ENCODE data around the gene DSPP. TPM values are rescaled to one million over a fixed set of nuclear protein-coding genes. Genes with fewer than 3 reads are reported as not detected.

The DSPP gene
- total and polyA plus RNA-seq, 2 of the 8 experiments (the other 6 are each of a cell fraction or from before 2014, with no cell fraction given), result not detected

GRCh38 chr4:87662871-87663270 is 54.5 kb downstream of the DSPP start (continued):
- TF ChIP-seq SIN3A (conservative IDR thresholded peaks at IDR 0.05 in 1 of 2, IDR thresholded peaks at IDR 0.05 in 1 of 2; ENCODE audit: low read depth in 1 of 2, low read length in 2 of 2), result no peak
- TF ChIP-seq ZNF274 (IDR thresholded peaks at IDR 0.05; ENCODE audit: borderline replicate concordance, extremely low read depth, low read length), result no peak
- no peak for TF ChIP-seq SRF (IDR thresholded peaks at IDR 0.05; ENCODE audit: low read depth, low read length)
- TF ChIP-seq CTBP2 (IDR thresholded peaks at IDR 0.05; ENCODE audit: borderline replicate concordance, insufficient read depth, insufficient read length, low read length), result no peak
- TF ChIP-seq TAF7 (optimal IDR thresholded peaks at IDR 0.05; ENCODE audit: borderline replicate concordance, low read depth, low read length), result no peak
- no peak for TF ChIP-seq PHF8 (conservative IDR thresholded peaks at IDR 0.05; ENCODE audit: low read depth, low read length)

Other genes starting within 250 kb of the DSPP start
- 9.0 and 10.2 TPM in 2 replicates for gene HSD17B11, start 217.3 kb upstream of the DSPP start, total RNA-seq (2021; fragmentation: NEBNext Ultra II Directional; extraction: Animal tissue kit (Norgen Biotek cat#: 25700))
- 2.2 and 6.0 TPM in 2 replicates for gene HSD17B11, start 217.3 kb upstream of the DSPP start, polyA plus RNA-seq (2011; rRNA removed)
- gene NUDT9, start 186.0 kb upstream of the DSPP start, total RNA-seq (2021; fragmentation: NEBNext Ultra II Directional; extraction: Animal tissue kit (Norgen Biotek cat#: 25700)), result 27.6 and 29.3 TPM in 2 replicates
- gene NUDT9, start 186.0 kb upstream of the DSPP start, polyA plus RNA-seq (2011; rRNA removed), result 9.6 and 13.2 TPM in 2 replicates
- 0.48 and 0.78 TPM in 2 replicates for gene SPARCL1, start 79.2 kb upstream of the DSPP start, total RNA-seq (2021; fragmentation: NEBNext Ultra II Directional; extraction: Animal tissue kit (Norgen Biotek cat#: 25700))
- 0.36 and 0.51 TPM in 2 replicates for gene SPARCL1, start 79.2 kb upstream of the DSPP start, polyA plus RNA-seq (2011; rRNA removed)
- 0.17 TPM in 1 of 2 replicates, not detected in the other for gene DMP1, start 41.8 kb downstream of the DSPP start, total RNA-seq (2021; fragmentation: NEBNext Ultra II Directional; extraction: Animal tissue kit (Norgen Biotek cat#: 25700))
- gene DMP1, start 41.8 kb downstream of the DSPP start, polyA plus RNA-seq (2011; rRNA removed), result 0.05 TPM in 1 of 2 replicates, not detected in the other
- 0.21 TPM in 1 of 2 replicates, not detected in the other for gene IBSP, start 191.0 kb downstream of the DSPP start, total RNA-seq (2021; fragmentation: NEBNext Ultra II Directional; extraction: Animal tissue kit (Norgen Biotek cat#: 25700))
- not detected in 2 replicates for gene IBSP, start 191.0 kb downstream of the DSPP start, polyA plus RNA-seq (2011; rRNA removed)
- not detected in 2 replicates for gene MEPE, start 224.4 kb downstream of the DSPP start, total RNA-seq (2021; fragmentation: NEBNext Ultra II Directional; extraction: Animal tissue kit (Norgen Biotek cat#: 25700))
- not detected in 2 replicates for gene MEPE, start 224.4 kb downstream of the DSPP start, polyA plus RNA-seq (2011; rRNA removed)